H9 (cell line): ENCODE data around the gene TNS2. TPM values are rescaled to one million over a fixed set of nuclear protein-coding genes. Genes with fewer than 3 reads are reported as not detected.

ENCODE experiments used
- DNase-seq: peaks from one replicate; pipeline ENCODE4 v3.0.0-alpha.2; 2017
- H2AFZ ChIP-seq: one replicate; pipeline ENCODE4 v1.6.1; 2013; ENCODE audit warnings: mild to moderate bottlenecking, low read length, control low read depth, moderate library complexity
- H2AK5ac ChIP-seq: 2 replicates; pipeline ENCODE4 v1.6.1; 2013; ENCODE audit warnings: low read length, control low read depth, mixed read lengths; ENCODE audit not compliant: insufficient read length
- H2BK120ac ChIP-seq: one replicate; pipeline ENCODE4 v1.6.1; 2013; ENCODE audit warnings: low read depth, mild to moderate bottlenecking, low read length, control low read depth, inconsistent platforms; ENCODE audit not compliant: poor library complexity, severe bottlenecking
- H2BK12ac ChIP-seq: 2 replicates; pipeline ENCODE4 v1.6.1; 2013; ENCODE audit warnings: low read length, control low read depth, mixed read lengths, low read depth; ENCODE audit not compliant: insufficient read length
- H2BK15ac ChIP-seq: 2 replicates; pipeline ENCODE4 v1.6.1; 2013; ENCODE audit warnings: low read depth, low read length, control low read depth
- H2BK20ac ChIP-seq: one replicate; pipeline ENCODE4 v1.6.1; 2013; ENCODE audit warnings: low read depth, mild to moderate bottlenecking, low read length, control low read depth, inconsistent platforms; ENCODE audit not compliant: poor library complexity, severe bottlenecking
- H2BK5ac ChIP-seq: 2 replicates; pipeline ENCODE4 v1.6.1; 2013; ENCODE audit warnings: low read length, control low read depth, mixed read lengths; ENCODE audit not compliant: insufficient read length
- H3K14ac ChIP-seq: 2 replicates; pipeline ENCODE4 v1.6.1; 2013; ENCODE audit warnings: low read length, control low read depth; ENCODE audit not compliant: insufficient read depth
- H3K18ac ChIP-seq: 2 replicates; pipeline ENCODE4 v1.6.1; 2013; ENCODE audit warnings: low read depth, mild to moderate bottlenecking, mixed read lengths, low read length, control low read depth; ENCODE audit not compliant: insufficient read length
- H3K23ac ChIP-seq: 2 replicates; pipeline ENCODE4 v1.6.1; 2013; ENCODE audit warnings: low read length, control low read depth, mixed read lengths, low read depth; ENCODE audit not compliant: insufficient read length
- H3K23me2 ChIP-seq: 2 replicates; pipeline ENCODE4 v1.6.1; 2013; ENCODE audit warnings: low read depth, mild to moderate bottlenecking, mixed read lengths, low read length, control low read depth; ENCODE audit not compliant: insufficient read length, poor library complexity, severe bottlenecking
- H3K27ac ChIP-seq: 2 replicates; pipeline ENCODE4 v1.5.1; 2013; ENCODE audit warnings: low read length, control low read depth, mixed read lengths, low read depth; ENCODE audit not compliant: insufficient read length
- H3K27me3 ChIP-seq: 2 replicates; pipeline ENCODE4 v1.6.1; 2013; ENCODE audit warnings: low read length, control low read depth, inconsistent platforms; ENCODE audit not compliant: insufficient read depth
- H3K4ac ChIP-seq: 2 replicates; pipeline ENCODE4 v1.6.1; 2013; ENCODE audit warnings: low read depth, mild to moderate bottlenecking, control low read depth, inconsistent platforms, low read length, moderate library complexity
- H3K4me1 ChIP-seq: 2 replicates; pipeline ENCODE4 v1.6.1; 2013; ENCODE audit warnings: low read length, control low read depth, inconsistent platforms; ENCODE audit not compliant: insufficient read depth
- H3K4me2 ChIP-seq: 2 replicates; pipeline ENCODE4 v1.6.1; 2013; ENCODE audit warnings: low read length, control low read depth, mixed read lengths; ENCODE audit not compliant: insufficient read length, insufficient read depth
- H3K56ac ChIP-seq: 2 replicates; pipeline ENCODE4 v1.6.1; 2013; ENCODE audit warnings: low read depth, mild to moderate bottlenecking, mixed read lengths, low read length, control low read depth; ENCODE audit not compliant: insufficient read length
- H3K79me1 ChIP-seq: 2 replicates; pipeline ENCODE4 v1.6.1; 2013; ENCODE audit warnings: low read depth, mild to moderate bottlenecking, moderate library complexity, low read length, control low read depth, inconsistent platforms; ENCODE audit not compliant: insufficient read depth, poor library complexity, severe bottlenecking
- H3K79me2 ChIP-seq: 2 replicates; pipeline ENCODE4 v1.6.1; 2013; ENCODE audit warnings: low read length, control low read depth, inconsistent platforms; ENCODE audit not compliant: insufficient read depth
- H3K9ac ChIP-seq: 2 replicates; pipeline ENCODE4 v1.6.1; 2013; ENCODE audit warnings: low read length, control low read depth, mixed read lengths; ENCODE audit not compliant: insufficient read length; ENCODE audit errors: extremely low read depth
- H3K9me3 ChIP-seq: one replicate; pipeline ENCODE4 v1.6.1; 2013; ENCODE audit warnings: low read depth, low read length, inconsistent platforms; ENCODE audit not compliant: control insufficient read depth
- H3T11ph ChIP-seq: one replicate; pipeline ENCODE4 v1.6.1; 2013; ENCODE audit warnings: mild to moderate bottlenecking, low read length, control low read depth, inconsistent platforms
- H4K20me1 ChIP-seq: one replicate; pipeline ENCODE4 v1.6.1; 2013; ENCODE audit not compliant: control insufficient read depth, insufficient read length, insufficient read depth
- H4K5ac ChIP-seq: 2 replicates; pipeline ENCODE4 v1.6.1; 2013; ENCODE audit warnings: low read depth, mild to moderate bottlenecking, mixed read lengths, low read length, control low read depth; ENCODE audit not compliant: insufficient read length
- H4K8ac ChIP-seq: replicated peaks from 2 replicates; pipeline ENCODE4 v1.6.1; 2013; ENCODE audit warnings: low read length, control low read depth, mixed read lengths, low read depth; ENCODE audit not compliant: insufficient read length
- H4K91ac ChIP-seq: 2 replicates; pipeline ENCODE4 v1.6.1; 2013; ENCODE audit warnings: low read depth, mild to moderate bottlenecking, moderate library complexity, mixed read lengths, low read length, control low read depth; ENCODE audit not compliant: insufficient read length
- H3K27ac Mint-ChIP-seq, 3 experiments: 2 replicates in 2 of 3; 3 replicates in 1 of 3; pipeline ENCODE4 v1.8.0; 2020 to 2021; ENCODE audit warnings: mixed read lengths in 3 of 3, mild to moderate bottlenecking in 1 of 3, moderate library complexity in 1 of 3
- H3K27me3 Mint-ChIP-seq: 2 replicates; pipeline ENCODE4 v1.8.0; 2021; ENCODE audit warnings: low read depth, mild to moderate bottlenecking, moderate library complexity, mixed read lengths
- H3K36me3 Mint-ChIP-seq, 3 experiments: 2 replicates in 2 of 3; 3 replicates in 1 of 3; pipeline ENCODE4 v1.8.0; 2020 to 2021; ENCODE audit warnings: low read depth in 3 of 3, mixed read lengths in 3 of 3; ENCODE audit not compliant: insufficient read depth in 1 of 3
- H3K4me1 Mint-ChIP-seq, 2 experiments: 2 replicates each; pipeline ENCODE4 v1.8.0; 2020; ENCODE audit warnings: mixed read lengths in 2 of 2
- H3K4me3 Mint-ChIP-seq, 2 experiments: 2 replicates in 1 of 2; 3 replicates in 1 of 2; pipeline ENCODE4 v1.8.0; 2020 to 2021; ENCODE audit warnings: mild to moderate bottlenecking in 2 of 2, mixed read lengths in 2 of 2, moderate library complexity in 1 of 2
- H3K9me3 Mint-ChIP-seq, 2 experiments: 2 replicates in 1 of 2; 3 replicates in 1 of 2; pipeline ENCODE4 v1.8.0; 2020; ENCODE audit warnings: mild to moderate bottlenecking in 2 of 2, mixed read lengths in 2 of 2, moderate library complexity in 1 of 2
- WGBS: extraction: QIAGEN DNeasy Blood & Tissue Kit; methylation state at CpG from one replicate; pipeline ENCODE4 v1.1.7; 2013; ENCODE audit warnings: missing lambda C conversion rate, low lambda C conversion rate, mixed read lengths; ENCODE audit not compliant: insufficient read length; ENCODE audit errors: extremely low coverage; 5-methylcytosine and 5-hydroxymethylcytosine counted together
- total RNA-seq: library from RNA; stranded (reverse); gene quantifications from 2 replicates; pipeline ENCODE4 v1.2.1, GENCODE V29; 2021
- TF ChIP-seq, protein P1 (sequence below): fragments of 200-600 bp; sonication (generic); conservative IDR thresholded peaks from 3 replicates; pipeline ENCODE4 v1.8.0; 2021; ENCODE audit warnings: antibody characterized with exemption, mild to moderate bottlenecking

Gene TNS2
- total RNA-seq, 1 experiment from 2014 or later, result 4.5 TPM

DNA sequence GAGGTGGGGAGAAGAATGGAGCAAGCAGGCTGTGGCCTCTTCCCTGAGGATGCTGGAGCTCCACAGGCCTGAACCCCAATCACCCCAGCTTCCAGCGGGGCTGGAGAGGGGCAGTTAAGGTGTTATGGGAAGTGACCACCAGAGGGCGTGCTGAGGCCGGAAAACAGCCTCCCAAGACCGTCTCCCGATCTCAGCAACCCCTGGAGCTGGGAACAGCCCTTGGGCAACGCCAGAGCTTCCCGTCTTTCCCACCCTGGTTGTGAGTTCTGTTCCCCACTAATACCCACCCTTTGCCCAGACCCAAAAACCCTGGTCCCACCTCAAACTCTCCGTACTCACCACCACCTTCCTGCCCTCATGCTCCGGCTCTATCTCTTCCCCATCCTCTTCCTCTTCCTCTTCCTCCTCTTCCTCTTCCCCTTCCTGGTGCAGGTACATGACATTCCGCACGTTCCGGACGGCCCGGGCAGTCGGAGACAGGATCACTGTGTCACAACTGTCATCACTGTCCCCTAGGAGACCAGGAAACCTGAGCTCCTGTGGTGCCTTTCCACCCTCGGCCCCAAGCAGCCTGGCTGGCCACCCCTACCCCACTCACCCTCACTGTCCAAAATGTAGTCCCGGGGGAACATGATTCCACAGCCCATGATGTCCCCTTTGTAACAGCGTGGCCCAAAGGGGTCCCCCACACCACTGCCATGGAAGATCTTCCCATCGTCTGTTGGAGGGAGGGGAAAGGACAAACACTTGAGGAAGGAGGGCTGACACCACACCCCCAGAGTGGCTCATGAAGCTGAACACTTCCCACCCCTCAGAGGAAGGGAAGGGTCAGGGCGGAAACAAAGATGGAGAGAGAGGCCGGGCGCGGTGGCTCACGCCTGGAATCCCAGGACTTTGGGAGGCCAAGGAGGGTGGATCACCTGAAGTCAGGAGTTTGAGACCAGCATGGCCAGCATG, 16.4 kb downstream of the TNS2 start:
- H3K56ac ChIP-seq, result no peak overlapping the region
- Mint-ChIP-seq H3K9me3 (no peaks in the 10 kb centered on the region), H3K4me1 (peaks cover 39 to 40% of the 10 kb centered on the region in 2 experiments), H3K4me3 (no peak overlapping the region), H3K27me3 (peaks cover 26% of the 10 kb centered on the region), H3K36me3 (peaks cover 2 to 8% (median 4%) of the 10 kb centered on the region in 3 experiments; a peak in 4 of 7 replicates), H3K27ac (no peak overlapping the region; a peak in 1 of 7 replicates)
- H3K27me3 ChIP-seq, result peaks cover 2% of the 10 kb centered on the region; the same call in 1 of the 2 replicates
- peak; percentile 80 for DNase-seq
- no peak overlapping the region for H3K9ac ChIP-seq
- no CpG with 5 or more reads among the region's 24 CpGs for WGBS
- no peak overlapping the region for H2AK5ac ChIP-seq
- H3T11ph ChIP-seq, result no peak overlapping the region
- H3K23me2 ChIP-seq, result no peaks in the 10 kb centered on the region
- no peak overlapping the region for H4K91ac ChIP-seq
- no peak overlapping the region for H2BK15ac ChIP-seq
- H3K23ac ChIP-seq, result no peak overlapping the region
- no peak overlapping the region for H3K27ac ChIP-seq
- no peak overlapping the region for H2BK20ac ChIP-seq
- H4K8ac ChIP-seq, result no peak overlapping the region
- H3K14ac ChIP-seq, result no peak overlapping the region
- no peak overlapping the region for H2BK5ac ChIP-seq
- H2AFZ ChIP-seq, result no peak overlapping the region
- H3K79me2 ChIP-seq, result no peaks in the 10 kb centered on the region
- no peaks in the 10 kb centered on the region for H4K20me1 ChIP-seq
- no peaks in the 10 kb centered on the region for H3K9me3 ChIP-seq
- no peak overlapping the region for H4K5ac ChIP-seq
- TF ChIP-seq, protein P1, sequence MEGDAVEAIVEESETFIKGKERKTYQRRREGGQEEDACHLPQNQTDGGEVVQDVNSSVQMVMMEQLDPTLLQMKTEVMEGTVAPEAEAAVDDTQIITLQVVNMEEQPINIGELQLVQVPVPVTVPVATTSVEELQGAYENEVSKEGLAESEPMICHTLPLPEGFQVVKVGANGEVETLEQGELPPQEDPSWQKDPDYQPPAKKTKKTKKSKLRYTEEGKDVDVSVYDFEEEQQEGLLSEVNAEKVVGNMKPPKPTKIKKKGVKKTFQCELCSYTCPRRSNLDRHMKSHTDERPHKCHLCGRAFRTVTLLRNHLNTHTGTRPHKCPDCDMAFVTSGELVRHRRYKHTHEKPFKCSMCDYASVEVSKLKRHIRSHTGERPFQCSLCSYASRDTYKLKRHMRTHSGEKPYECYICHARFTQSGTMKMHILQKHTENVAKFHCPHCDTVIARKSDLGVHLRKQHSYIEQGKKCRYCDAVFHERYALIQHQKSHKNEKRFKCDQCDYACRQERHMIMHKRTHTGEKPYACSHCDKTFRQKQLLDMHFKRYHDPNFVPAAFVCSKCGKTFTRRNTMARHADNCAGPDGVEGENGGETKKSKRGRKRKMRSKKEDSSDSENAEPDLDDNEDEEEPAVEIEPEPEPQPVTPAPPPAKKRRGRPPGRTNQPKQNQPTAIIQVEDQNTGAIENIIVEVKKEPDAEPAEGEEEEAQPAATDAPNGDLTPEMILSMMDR, result peak; percentile 93
- no peak overlapping the region for H3K4ac ChIP-seq
- no peaks in the 10 kb centered on the region for H3K79me1 ChIP-seq
- H3K18ac ChIP-seq, result no peak overlapping the region
- no peak overlapping the region for H2BK120ac ChIP-seq
- no peak overlapping the region for H2BK12ac ChIP-seq
- peaks cover 3% of the 10 kb centered on the region; the same call in 1 of the 2 replicates for H3K4me1 ChIP-seq
- H3K4me2 ChIP-seq, result no peak overlapping the region
